Measurements from ENCODE around the gene ADAM10. TPM values are rescaled to one million over a fixed set of nuclear protein-coding genes. Genes with fewer than 3 reads are reported as not detected.

The ADAM10 gene
- total and polyA plus RNA-seq, 5 donors from 2014 or later = 149 to 183 (median 156) TPM

DNA sequence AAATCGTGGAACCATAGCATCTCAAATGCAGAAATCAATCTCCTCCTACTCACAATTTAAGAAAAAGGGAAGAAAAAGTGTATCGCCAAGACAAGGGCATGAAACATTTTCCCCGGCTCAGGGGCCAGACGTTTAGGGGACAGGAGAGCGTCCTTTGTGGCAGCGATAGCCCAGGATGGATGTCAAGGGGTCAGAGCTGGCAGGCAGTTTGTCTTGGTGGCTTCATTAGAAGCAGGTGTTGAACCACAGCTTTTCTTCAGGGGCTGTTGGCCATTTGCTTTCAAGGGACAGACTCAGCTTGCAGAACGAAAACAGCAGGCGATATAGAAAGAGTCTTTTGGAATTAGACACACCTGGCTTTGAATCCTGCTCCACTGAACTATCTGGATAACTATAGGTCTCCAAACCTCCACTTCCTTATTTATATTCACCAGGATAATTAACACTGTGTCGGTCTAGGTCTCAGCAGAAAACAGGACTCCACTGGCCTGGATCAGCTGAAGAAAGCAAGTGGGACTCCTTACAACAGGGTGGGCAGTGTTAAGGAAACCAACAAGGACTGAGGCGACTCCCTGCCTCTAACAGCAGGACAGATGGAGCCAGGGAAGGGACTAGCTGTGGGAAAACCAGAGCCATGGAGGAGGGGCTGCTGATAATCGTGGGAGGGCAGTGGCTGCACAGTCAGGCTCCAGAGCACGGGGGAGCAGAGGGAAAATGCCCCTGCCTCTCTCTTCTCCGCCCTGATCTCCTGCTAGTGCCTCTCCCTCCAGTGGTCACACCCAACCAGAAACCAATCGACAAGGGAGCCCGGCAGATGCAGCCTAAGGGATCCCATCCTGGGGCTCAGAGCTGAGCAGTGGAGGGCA, 194.1 kb downstream of the ADAM10 start:
- no peaks in the 10 kb centered on the region for H3K4me1 ChIP-seq (ENCODE audit: control insufficient read depth, insufficient read depth, low read length, poor library complexity, severe bottlenecking)
- peaks cover 0 to 1% (median 0%) of the 10 kb centered on the region in 7 donors for H3K9me3 Mint-ChIP-seq
- no peak overlapping the region for H3K27ac ChIP-seq (ENCODE audit: insufficient read depth, low read length, poor library complexity, severe bottlenecking)
- H3K4me1 Mint-ChIP-seq = peaks cover 0 to 10% (median 3%) of the 10 kb centered on the region in 4 donors
- H3K36me3 ChIP-seq (ENCODE audit: control insufficient read depth, insufficient read depth, low read length) = no peaks in the 10 kb centered on the region
- no peaks in the 10 kb centered on the region for H3K36me3 Mint-ChIP-seq
- peak overlapping the region in 1 of 3 donors; percentile 20 for H3K27ac Mint-ChIP-seq
- H3K27me3 Mint-ChIP-seq = no peaks in the 10 kb centered on the region
- H3K4me3 ChIP-seq (ENCODE audit: low read depth, low read length) = no peak overlapping the region
- DNase-seq (no peak), ATAC-seq (ENCODE audit: low read depth in 2 of 2) (no peak)
- no peak overlapping the region for H3K4me3 Mint-ChIP-seq
- H3K9me3 ChIP-seq (ENCODE audit: control insufficient read depth in 2 of 2, low read length in 2 of 2) = no peaks in the 10 kb centered on the region
- no peaks in the 10 kb centered on the region for H3K27me3 ChIP-seq (ENCODE audit: control insufficient read depth, insufficient read depth, low read length)

DNA sequence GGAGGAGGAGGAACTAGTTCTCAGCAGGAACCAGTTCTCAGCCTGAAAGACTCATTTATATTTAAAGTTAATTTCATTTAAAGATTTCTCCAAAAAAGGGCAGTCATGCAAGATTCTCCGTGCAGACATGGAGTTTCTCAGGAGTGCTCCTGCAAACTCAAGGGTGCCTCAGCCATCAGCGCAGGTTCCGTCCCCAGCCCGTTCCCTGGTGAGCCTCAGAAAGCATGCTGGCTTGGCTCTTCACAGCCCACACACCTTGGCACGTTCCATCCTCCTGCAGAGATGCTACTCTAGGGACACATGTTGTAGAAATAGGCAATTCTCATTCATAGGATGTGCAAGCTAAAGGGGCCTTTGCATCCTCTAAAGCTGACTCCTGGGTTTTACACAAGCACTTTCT, 194.7 kb downstream of the ADAM10 start:
- Histone ChIP-seq H3K36me3 (ENCODE audit: control insufficient read depth, insufficient read depth, low read length) (no peaks in the 10 kb centered on the region), H3K27ac (ENCODE audit: insufficient read depth, low read length, poor library complexity, severe bottlenecking) (no peak overlapping the region), H3K27me3 (ENCODE audit: control insufficient read depth, insufficient read depth, low read length) (no peaks in the 10 kb centered on the region), H3K4me3 (ENCODE audit: low read depth, low read length) (no peak overlapping the region), H3K9me3 (ENCODE audit: control insufficient read depth in 2 of 2, low read length in 2 of 2) (no peaks in the 10 kb centered on the region), H3K4me1 (ENCODE audit: control insufficient read depth, insufficient read depth, low read length, poor library complexity, severe bottlenecking) (no peaks in the 10 kb centered on the region)
- no peak for DNase-seq
- H3K4me1 Mint-ChIP-seq = peaks cover 0 to 10% (median 4%) of the 10 kb centered on the region in 4 donors
- no peak overlapping the region for H3K4me3 Mint-ChIP-seq
- peak overlapping the region in 1 of 3 donors; percentile 20 for H3K27ac Mint-ChIP-seq
- ATAC-seq (ENCODE audit: low read depth in 2 of 2) = no peak
- peaks cover 0 to 3% (median 0%) of the 10 kb centered on the region in 7 donors for H3K9me3 Mint-ChIP-seq
- H3K27me3 Mint-ChIP-seq = no peaks in the 10 kb centered on the region
- H3K36me3 Mint-ChIP-seq = no peaks in the 10 kb centered on the region

DNA sequence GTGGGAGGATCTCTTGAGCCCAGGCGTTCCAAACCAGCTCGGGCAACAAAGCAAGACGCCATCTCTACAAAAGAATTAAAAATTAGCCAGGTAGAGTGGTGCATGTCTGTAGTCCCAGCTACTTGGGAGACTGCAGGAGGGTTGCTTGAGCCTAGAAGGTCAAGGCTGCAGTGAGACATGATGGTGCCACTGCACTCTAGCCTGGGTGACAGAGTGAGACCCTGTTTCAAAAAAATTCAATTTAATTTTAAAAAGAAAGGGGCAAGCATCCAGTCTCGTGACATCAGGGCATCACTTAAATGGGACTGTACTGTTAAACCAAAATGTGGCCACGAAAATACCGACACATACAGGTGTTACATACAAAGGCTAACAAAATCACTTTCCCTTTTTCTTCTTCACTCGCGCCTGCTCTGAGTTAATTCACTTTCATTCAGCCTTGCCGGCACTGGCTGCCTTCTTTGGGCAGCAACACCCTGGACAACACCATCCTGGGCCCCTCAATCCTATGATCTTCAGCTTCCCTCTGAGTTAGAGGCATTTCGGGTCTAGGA, 196.1 kb downstream of the ADAM10 start:
- H3K9me3 ChIP-seq (ENCODE audit: control insufficient read depth in 2 of 2, low read length in 2 of 2) = no peaks in the 10 kb centered on the region

DNA sequence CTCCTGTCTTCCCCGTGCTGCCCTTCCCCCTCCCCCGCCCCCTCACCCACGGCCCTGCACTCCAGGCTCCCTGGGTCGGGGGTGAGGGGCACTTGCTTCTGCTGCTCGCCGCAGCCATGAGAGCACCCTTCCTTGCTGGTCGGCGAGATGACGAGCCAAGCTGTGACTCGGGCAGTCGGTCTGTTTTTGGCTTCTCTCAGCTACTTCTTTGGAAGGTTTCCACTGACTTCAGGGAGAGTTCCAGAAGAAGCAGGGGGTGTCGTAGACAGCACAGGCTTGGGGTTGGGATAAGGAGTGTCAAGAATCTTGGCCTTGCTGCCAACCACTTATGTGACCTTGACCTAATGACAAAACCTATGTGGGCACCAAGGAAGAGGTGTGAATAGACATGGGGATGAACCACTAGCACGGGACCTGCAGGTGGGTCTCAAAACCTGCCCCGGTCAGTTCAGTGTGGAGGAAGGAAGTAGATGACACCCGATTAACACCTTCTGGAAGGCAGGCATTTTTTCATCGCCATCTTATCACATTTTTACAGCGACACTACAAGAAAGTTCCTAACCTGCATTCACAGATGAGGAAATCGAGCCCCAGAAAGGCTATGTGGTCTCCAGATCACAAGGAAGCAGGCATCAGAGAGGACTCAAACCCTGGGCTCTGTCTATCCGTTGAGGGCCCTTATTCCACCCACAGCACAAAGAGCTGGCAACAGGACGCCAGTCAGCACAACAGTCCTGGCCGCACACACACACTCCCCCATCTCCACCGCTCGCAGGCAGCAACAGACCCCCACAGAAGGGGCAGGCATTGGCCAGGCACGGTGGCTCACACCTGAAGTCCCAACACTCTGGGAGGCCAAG, 196.8 kb downstream of the ADAM10 start:
- Mint-ChIP-seq H3K4me1 (peaks cover 0 to 10% (median 4%) of the 10 kb centered on the region in 4 donors), H3K4me3 (peak overlapping the region in 1 of 4 donors; percentile 40), H3K27me3 (no peaks in the 10 kb centered on the region), H3K36me3 (no peaks in the 10 kb centered on the region), H3K9me3 (peaks cover 0 to 3% (median 0%) of the 10 kb centered on the region in 7 donors), H3K27ac (no peak overlapping the region)
- no peak for ATAC-seq (ENCODE audit: low read depth in 2 of 2)
- H3K9me3 ChIP-seq (ENCODE audit: control insufficient read depth in 2 of 2, low read length in 2 of 2) = no peaks in the 10 kb centered on the region
- H3K27me3 ChIP-seq (ENCODE audit: control insufficient read depth, insufficient read depth, low read length) = no peaks in the 10 kb centered on the region
- DNase-seq = no peak
- no peak overlapping the region for H3K4me3 ChIP-seq (ENCODE audit: low read depth, low read length)
- no peaks in the 10 kb centered on the region for H3K4me1 ChIP-seq (ENCODE audit: control insufficient read depth, insufficient read depth, low read length, poor library complexity, severe bottlenecking)
- no peaks in the 10 kb centered on the region for H3K36me3 ChIP-seq (ENCODE audit: control insufficient read depth, insufficient read depth, low read length)
- H3K27ac ChIP-seq (ENCODE audit: insufficient read depth, low read length, poor library complexity, severe bottlenecking) = no peak overlapping the region

More for the DNA sequence above, 196.1 kb downstream of the ADAM10 start:
- DNase-seq (no peak), ATAC-seq (ENCODE audit: low read depth in 2 of 2) (no peak)
- Histone ChIP-seq H3K27me3 (ENCODE audit: control insufficient read depth, insufficient read depth, low read length) (no peaks in the 10 kb centered on the region), H3K4me1 (ENCODE audit: control insufficient read depth, insufficient read depth, low read length, poor library complexity, severe bottlenecking) (no peaks in the 10 kb centered on the region), H3K27ac (ENCODE audit: insufficient read depth, low read length, poor library complexity, severe bottlenecking) (no peak overlapping the region), H3K36me3 (ENCODE audit: control insufficient read depth, insufficient read depth, low read length) (no peaks in the 10 kb centered on the region), H3K4me3 (ENCODE audit: low read depth, low read length) (no peak overlapping the region)
- Mint-ChIP-seq H3K36me3 (no peaks in the 10 kb centered on the region), H3K27me3 (no peaks in the 10 kb centered on the region), H3K9me3 (peaks cover 0 to 3% (median 0%) of the 10 kb centered on the region in 7 donors), H3K4me3 (no peak overlapping the region), H3K4me1 (peaks cover 0 to 10% (median 4%) of the 10 kb centered on the region in 4 donors), H3K27ac (no peak overlapping the region)

- Mint-ChIP-seq H3K4me3 (peak overlapping the region in 1 of 4 donors; percentile 32), H3K4me1 (peaks cover 0 to 10% (median 4%) of the 10 kb centered on the region in 4 donors), H3K27ac (no peak overlapping the region), H3K36me3 (no peaks in the 10 kb centered on the region), H3K27me3 (peaks cover 2% of the 10 kb centered on the region), H3K9me3 (peaks cover 0 to 3% (median 0%) of the 10 kb centered on the region in 7 donors)
- Histone ChIP-seq H3K9me3 (ENCODE audit: control insufficient read depth in 2 of 2, low read length in 2 of 2) (no peaks in the 10 kb centered on the region), H3K4me1 (ENCODE audit: control insufficient read depth, insufficient read depth, low read length, poor library complexity, severe bottlenecking) (no peaks in the 10 kb centered on the region), H3K27me3 (ENCODE audit: control insufficient read depth, insufficient read depth, low read length) (no peaks in the 10 kb centered on the region), H3K27ac (ENCODE audit: insufficient read depth, low read length, poor library complexity, severe bottlenecking) (no peak overlapping the region), H3K36me3 (ENCODE audit: control insufficient read depth, insufficient read depth, low read length) (no peaks in the 10 kb centered on the region), H3K4me3 (ENCODE audit: low read depth, low read length) (no peak overlapping the region)
- no peak for DNase-seq
- no peak for ATAC-seq (ENCODE audit: low read depth in 2 of 2)
Observed at GRCh38 chr15:58551764-58552504, 197.6 kb downstream of the ADAM10 start.

DNA sequence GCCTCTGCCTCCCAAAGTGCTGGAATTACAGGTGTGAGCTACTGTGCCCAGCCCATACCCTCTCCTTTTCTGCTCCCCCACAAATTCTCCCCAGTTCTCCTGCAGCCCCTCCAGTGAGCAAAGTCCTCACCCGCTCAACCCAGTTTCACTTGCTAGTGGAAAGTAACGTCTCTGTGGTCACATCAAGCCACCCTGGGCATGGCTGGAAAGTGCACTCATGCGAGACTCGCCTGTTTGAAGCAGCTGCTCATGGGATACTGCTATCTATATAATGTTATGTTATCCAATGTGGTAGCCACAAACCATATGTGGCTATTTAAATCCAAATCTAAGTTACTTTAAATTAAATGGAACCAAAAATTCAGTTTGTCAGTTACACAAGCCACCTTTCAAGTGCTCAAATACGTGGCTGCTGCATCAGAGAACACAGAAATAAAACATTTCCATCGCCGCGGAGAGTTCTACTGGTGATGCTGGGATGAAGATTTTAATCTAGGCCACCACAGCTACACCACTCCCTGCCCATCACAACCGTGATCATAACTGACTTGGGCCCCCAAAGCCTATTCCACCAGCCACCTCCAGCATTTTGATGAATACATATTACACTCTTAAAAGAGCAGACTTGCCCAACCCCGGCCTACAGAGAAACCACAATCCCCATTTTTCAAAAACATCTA, 198.3 kb downstream of the ADAM10 start:
- Histone ChIP-seq H3K27ac (ENCODE audit: insufficient read depth, low read length, poor library complexity, severe bottlenecking) (no peak overlapping the region), H3K27me3 (ENCODE audit: control insufficient read depth, insufficient read depth, low read length) (no peaks in the 10 kb centered on the region), H3K36me3 (ENCODE audit: control insufficient read depth, insufficient read depth, low read length) (no peaks in the 10 kb centered on the region), H3K4me1 (ENCODE audit: control insufficient read depth, insufficient read depth, low read length, poor library complexity, severe bottlenecking) (no peaks in the 10 kb centered on the region), H3K9me3 (ENCODE audit: control insufficient read depth in 2 of 2, low read length in 2 of 2) (no peaks in the 10 kb centered on the region), H3K4me3 (ENCODE audit: low read depth, low read length) (no peak overlapping the region)
- DNase-seq (no peak), ATAC-seq (ENCODE audit: low read depth in 2 of 2) (no peak)
- peak overlapping the region in 1 of 4 donors; percentile 32 for H3K4me3 Mint-ChIP-seq
- no peaks in the 10 kb centered on the region for H3K36me3 Mint-ChIP-seq
- peaks cover 0 to 3% (median 0%) of the 10 kb centered on the region in 7 donors for H3K9me3 Mint-ChIP-seq
- H3K27ac Mint-ChIP-seq = peak overlapping the region in 1 of 3 donors; percentile 76
- H3K27me3 Mint-ChIP-seq = peaks cover 5% of the 10 kb centered on the region
- H3K4me1 Mint-ChIP-seq = peaks cover 0 to 10% (median 5%) of the 10 kb centered on the region in 4 donors

GRCh38 chr15:58549785-58550074, 199.8 kb downstream of the ADAM10 start:
- no peaks in the 10 kb centered on the region for H3K27me3 ChIP-seq (ENCODE audit: control insufficient read depth, insufficient read depth, low read length)
- H3K9me3 Mint-ChIP-seq = peaks cover 0 to 3% (median 0%) of the 10 kb centered on the region in 7 donors
- no peak overlapping the region for H3K27ac ChIP-seq (ENCODE audit: insufficient read depth, low read length, poor library complexity, severe bottlenecking)
- no peak for ATAC-seq (ENCODE audit: low read depth in 2 of 2)
- H3K36me3 Mint-ChIP-seq = no peaks in the 10 kb centered on the region
- peaks cover 6 to 23% (median 12%) of the 10 kb centered on the region in 4 donors for H3K4me1 Mint-ChIP-seq
- H3K4me3 Mint-ChIP-seq = no peak overlapping the region
- no peaks in the 10 kb centered on the region for H3K9me3 ChIP-seq (ENCODE audit: control insufficient read depth in 2 of 2, low read length in 2 of 2)
- no peaks in the 10 kb centered on the region for H3K36me3 ChIP-seq (ENCODE audit: control insufficient read depth, insufficient read depth, low read length)
- peak overlapping the region in 1 of 3 donors; percentile 2 for H3K27ac Mint-ChIP-seq
- H3K27me3 Mint-ChIP-seq = peaks cover 5% of the 10 kb centered on the region
- DNase-seq = no peak
- no peaks in the 10 kb centered on the region for H3K4me1 ChIP-seq (ENCODE audit: control insufficient read depth, insufficient read depth, low read length, poor library complexity, severe bottlenecking)
- H3K4me3 ChIP-seq (ENCODE audit: low read depth, low read length) = no peak overlapping the region
